Cardiac muscle cell (in vitro differentiated cells and primary cell): ENCODE results near the gene LRP8. TPM values are rescaled to one million over a fixed set of nuclear protein-coding genes. Genes with fewer than 3 reads are reported as not detected.
A peak's percentile ranks its signal among the peaks of the same experiment; 100 is the strongest.
"Not testable (repeated sequence)": the region's sequence is repeated elsewhere in the genome, so short reads cannot be mapped to it uniquely, and the experiment has no call there.

Source experiments
- DNase-seq, 2 donors: peaks; one replicate each; pipeline versions ENCODE4 v3.0.0 to v3.0.0-alpha.2; 2010 to 2017; ENCODE audit warnings: low read depth in 1 of 2, low spot score in 1 of 2
- H3K27ac ChIP-seq: fragments of 200-600 bp; sonication (generic); 2 replicates; pipeline ENCODE4 v1.5.1; 2016
- H3K27me3 ChIP-seq: fragments of 200-600 bp; sonication (generic); 2 replicates; pipeline ENCODE4 v1.6.0; 2016; ENCODE audit warnings: control low read depth
- H3K36me3 ChIP-seq: fragments of 200-600 bp; sonication (generic); 2 replicates; pipeline ENCODE4 v1.5.1; 2016; ENCODE audit warnings: control low read depth
- H3K4me1 ChIP-seq: fragments of 200-600 bp; sonication (generic); 2 replicates; pipeline ENCODE4 v1.8.1; 2017; ENCODE audit warnings: low read depth, mild to moderate bottlenecking, mixed run types
- H3K4me3 ChIP-seq: fragments of 200-600 bp; sonication (generic); 2 replicates; pipeline ENCODE4 v1.5.1; 2016; ENCODE audit warnings: mild to moderate bottlenecking
- H3K9me3 ChIP-seq: fragments of 200-600 bp; sonication (generic); 2 replicates; pipeline ENCODE4 v1.5.1; 2017; ENCODE audit warnings: low read depth, mild to moderate bottlenecking, control low read depth
- CTCF ChIP-seq: IDR thresholded peaks from 2 replicates; pipeline ENCODE4 v1.5.1; 2012; ENCODE audit warnings: low read depth, mild to moderate bottlenecking, low read length
- polyA plus RNA-seq: library from polyadenylated mRNA; unstranded; fragments of >200 nt; fragmentation: Nextera tagmentation; extraction: Ambion mirVana; gene quantifications from 2 replicates; pipeline ENCODE4 v1.2.1, GENCODE V29; 2016
- total RNA-seq: library from RNA; depleted of rRNA; stranded (reverse); fragments of >200 nt; gene quantifications from 2 replicates; pipeline ENCODE4 v1.2.3, GENCODE V29; 2016

The LRP8 gene
- total and polyA plus RNA-seq, 2 experiments from 2014 or later: 5.4 to 9.7 TPM

- Histone ChIP-seq H3K36me3 (peaks cover 35% of the 10 kb centered on the region), H3K4me1 (no peaks in the 10 kb centered on the region), H3K27me3 (no peaks in the 10 kb centered on the region), H3K27ac (no peak overlapping the region), H3K9me3 (no peaks in the 10 kb centered on the region), H3K4me3 (no peak overlapping the region)
- no peak for DNase-seq
- no peak for TF ChIP-seq CTCF
Observed at GRCh38 chr1:53210352-53210751, 117.5 kb downstream of the LRP8 start.

GRCh38 chr1:53207726-53208125 is 120.1 kb downstream of the LRP8 start:
- no peaks in the 10 kb centered on the region for H3K4me1 ChIP-seq
- H3K27ac ChIP-seq: no peak overlapping the region
- no peak overlapping the region for H3K4me3 ChIP-seq
- H3K27me3 ChIP-seq: no peaks in the 10 kb centered on the region
- DNase-seq: peak in 1 of 2 donors; percentile 33
- H3K9me3 ChIP-seq: no peaks in the 10 kb centered on the region
- peaks cover 46% of the 10 kb centered on the region for H3K36me3 ChIP-seq
- TF ChIP-seq CTCF: no peak

- Histone ChIP-seq H3K4me3 (no peak overlapping the region), H3K27me3 (no peaks in the 10 kb centered on the region), H3K36me3 (peaks cover 46% of the 10 kb centered on the region), H3K27ac (no peak overlapping the region), H3K9me3 (no peaks in the 10 kb centered on the region), H3K4me1 (no peaks in the 10 kb centered on the region)
- DNase-seq: no peak
- TF ChIP-seq CTCF: no peak
Observed at GRCh38 chr1:53206735-53207379, 121.0 kb downstream of the LRP8 start.

- H3K4me3 ChIP-seq, H3K9me3 ChIP-seq, H3K27me3 ChIP-seq, H3K4me1 ChIP-seq, H3K27ac ChIP-seq, DNase-seq: not testable (repeated sequence)
- peaks cover 52% of the 10 kb centered on the region for H3K36me3 ChIP-seq
Observed at GRCh38 chr1:53206083-53206685, 121.7 kb downstream of the LRP8 start.

GRCh38 chr1:53205496-53205895 is 122.4 kb downstream of the LRP8 start:
- not testable (repeated sequence) for H3K4me3 ChIP-seq, H3K9me3 ChIP-seq
- peaks cover 49% of the 10 kb centered on the region for H3K36me3 ChIP-seq

GRCh38 chr1:53203466-53203865 is 124.4 kb downstream of the LRP8 start:
- Histone ChIP-seq H3K9me3 (no peaks in the 10 kb centered on the region), H3K36me3 (peaks cover 38% of the 10 kb centered on the region), H3K4me3 (no peak overlapping the region), H3K4me1 (peaks cover 6% of the 10 kb centered on the region), H3K27me3 (no peaks in the 10 kb centered on the region), H3K27ac (no peak overlapping the region)
- DNase-seq: no peak
- TF ChIP-seq CTCF: no peak

More at GRCh38 chr1:53205496-53205895, 122.4 kb downstream of the LRP8 start:
- H3K27ac ChIP-seq, H3K27me3 ChIP-seq, DNase-seq, H3K4me1 ChIP-seq: not testable (repeated sequence)
